ENCODE measurements around the gene FBN2.

DNA sequence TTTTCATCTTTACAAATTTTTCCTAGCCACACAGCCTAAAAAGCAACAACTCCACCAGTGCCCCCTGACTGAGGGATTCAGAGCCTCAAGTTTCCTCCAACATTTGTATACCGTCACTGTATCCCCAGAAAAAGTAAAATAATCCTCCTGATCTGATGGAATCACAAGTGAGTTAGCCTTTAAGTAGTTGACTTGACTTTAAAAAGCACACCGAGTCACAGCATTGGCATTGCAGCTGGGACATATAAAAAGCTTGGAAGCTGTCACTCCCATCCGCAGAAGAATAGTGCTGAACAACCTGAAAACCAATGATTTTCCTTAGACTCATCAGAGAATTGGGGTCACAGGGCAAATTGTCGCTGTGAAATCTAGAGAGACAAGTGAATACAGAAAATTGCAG is 41.6 kb upstream of the FBN2 start:
- no peak for TF ChIP-seq CTCF (IDR thresholded peaks at IDR 0.05; ENCODE audit: poor library complexity)
- TF ChIP-seq EZH2phosphoT487 (IDR thresholded peaks at IDR 0.05; ENCODE audit: low read depth, severe bottlenecking, unreplicated experiment), result no peak
- TF ChIP-seq EZH2 (IDR thresholded peaks at IDR 0.05; ENCODE audit: borderline replicate concordance), result no peak
